GM21515 (cell line): ENCODE data around the gene RPS6KA2.
"Not testable (repeated sequence)": the region's sequence is repeated elsewhere in the genome, so short reads cannot be mapped to it uniquely, and the experiment has no call there.

Experiments used
- ATAC-seq: cut with Tn5 transposase; IDR thresholded peaks from one replicate; pipeline ENCODE4 v1.9.1; 2021; ENCODE audit not compliant: unreplicated experiment

Gene RPS6KA2

GRCh38 chr6:166556863-166557322 lies 70.2 kb downstream of the RPS6KA2 start:
- ATAC-seq = no peak

- no peak for ATAC-seq
Measured at GRCh38 chr6:166556336-166556735, 70.7 kb downstream of the RPS6KA2 start.

GRCh38 chr6:166555086-166555485 lies 72.0 kb downstream of the RPS6KA2 start:
- ATAC-seq = no peak

GRCh38 chr6:166554316-166554715 lies 72.7 kb downstream of the RPS6KA2 start:
- ATAC-seq = no peak

GRCh38 chr6:166553563-166554271 lies 73.3 kb downstream of the RPS6KA2 start:
- no peak for ATAC-seq

- no peak for ATAC-seq
Measured at GRCh38 chr6:166552600-166552999, 74.5 kb downstream of the RPS6KA2 start.

GRCh38 chr6:166551754-166552495 lies 75.1 kb downstream of the RPS6KA2 start:
- no peak for ATAC-seq

GRCh38 chr6:166546653-166547052 lies 80.4 kb downstream of the RPS6KA2 start:
- no peak for ATAC-seq

- ATAC-seq = no peak
Measured at GRCh38 chr6:166545156-166546034, 81.7 kb downstream of the RPS6KA2 start.

GRCh38 chr6:166544296-166544605 lies 82.8 kb downstream of the RPS6KA2 start:
- ATAC-seq = no peak

- no peak for ATAC-seq
Measured at GRCh38 chr6:166543603-166544295, 83.3 kb downstream of the RPS6KA2 start.

GRCh38 chr6:166542580-166542912 lies 84.5 kb downstream of the RPS6KA2 start:
- ATAC-seq = no peak

GRCh38 chr6:166541876-166542579 lies 85.0 kb downstream of the RPS6KA2 start:
- no peak for ATAC-seq

GRCh38 chr6:166541366-166541765 lies 85.7 kb downstream of the RPS6KA2 start:
- peak; percentile 5 for ATAC-seq

GRCh38 chr6:166540631-166541331 lies 86.3 kb downstream of the RPS6KA2 start:
- ATAC-seq = peak; percentile 95

GRCh38 chr6:166539543-166539942 lies 87.5 kb downstream of the RPS6KA2 start:
- no peak for ATAC-seq

- ATAC-seq = not testable (repeated sequence)
Measured at GRCh38 chr6:166539011-166539385, 88.1 kb downstream of the RPS6KA2 start.

- ATAC-seq = no peak
Measured at GRCh38 chr6:166538297-166539010, 88.6 kb downstream of the RPS6KA2 start.
